Spleen (tissue), 11 donors: ENCODE data around the gene EMC10. TPM values are rescaled to one million over a fixed set of nuclear protein-coding genes. Genes with fewer than 3 reads are reported as not detected.
A peak's percentile ranks its signal among the peaks of the same experiment; 100 is the strongest.

Experiments
- DNase-seq: peaks from one replicate; pipeline ENCODE4 v3.0.0-alpha.2; 2020
- H3K27ac ChIP-seq, 8 donors: fragments of 200-600 bp; sonication (generic) in 7 of 8; 1 replicate in 4 of 8; 2 replicates in 4 of 8; pipeline versions ENCODE4 v1.5.0 to v1.8.0; 2016 to 2021; ENCODE audit warnings: inconsistent platforms in 4 of 8, mild to moderate bottlenecking in 4 of 8, moderate library complexity in 1 of 8
- H3K27me3 ChIP-seq, 7 donors: fragments of 200-600 bp; sonication (generic) in 6 of 7; replicated peaks in 1 of 7; 1 replicate in 4 of 7; 2 replicates in 3 of 7; pipeline versions ENCODE4 v1.5.0 to v1.8.0; 2016 to 2021; ENCODE audit warnings: inconsistent platforms in 3 of 7, mild to moderate bottlenecking in 1 of 7
- H3K36me3 ChIP-seq, 6 donors: fragments of 200-600 bp; sonication (generic) in 5 of 6; 1 replicate in 4 of 6; 2 replicates in 2 of 6; pipeline versions ENCODE4 v1.5.0 to v1.8.0; 2016 to 2021; ENCODE audit warnings: inconsistent platforms in 2 of 6
- H3K4me1 ChIP-seq, 6 donors: fragments of 200-600 bp; sonication (generic) in 5 of 6; 1 replicate in 3 of 6; 2 replicates in 3 of 6; pipeline versions ENCODE4 v1.5.0 to v1.8.0; 2016 to 2021; ENCODE audit warnings: inconsistent platforms in 3 of 6
- H3K4me3 ChIP-seq, 8 donors: fragments of 200-600 bp; sonication (generic) in 7 of 8; 1 replicate in 4 of 8; 2 replicates in 4 of 8; pipeline versions ENCODE4 v1.5.0 to v1.8.0; 2016 to 2021; ENCODE audit warnings: inconsistent platforms in 4 of 8, mild to moderate bottlenecking in 4 of 8, moderate library complexity in 2 of 8
- H3K9me3 ChIP-seq, 8 donors: fragments of 200-600 bp; sonication (generic) in 7 of 8; 1 replicate in 4 of 8; 2 replicates in 4 of 8; pipeline versions ENCODE4 v1.5.0 to v1.8.0; 2016 to 2021; ENCODE audit warnings: inconsistent platforms in 4 of 8
- CTCF ChIP-seq, 11 experiments: fragments of 200-600 bp in 7 of 11; fragments of 450-650 bp in 4 of 11; sonication (generic) in 4 of 11; IDR thresholded peaks in 8 of 11; conservative IDR thresholded peaks in 3 of 11; 1 replicate in 7 of 11; 2 replicates in 4 of 11; pipeline versions ENCODE4 v1.4.0 to v1.8.0; 2016 to 2021; ENCODE audit warnings: antibody characterized with exemption in 11 of 11, inconsistent platforms in 4 of 11, mild to moderate bottlenecking in 1 of 11
- POLR2A ChIP-seq, 3 donors: fragments of 450-650 bp; IDR thresholded peaks; one replicate each; pipeline ENCODE4 v1.5.1; 2017; ENCODE audit warnings: antibody characterized with exemption in 3 of 3, mild to moderate bottlenecking in 1 of 3
- POLR2AphosphoS5 ChIP-seq, 3 donors: sonication (generic); formaldehyde crosslinking; IDR thresholded peaks; one replicate each; pipeline ENCODE4 v1.5.1; 2017; ENCODE audit warnings: antibody characterized with exemption in 3 of 3
- WGBS, 5 donors: extraction: QIAGEN DNeasy Blood & Tissue Kit in 3 of 5; methylation state at CpG; one replicate each; pipeline versions ENCODE4 v1.1.5 to v1.1.7; 2013 to 2018; 5-methylcytosine and 5-hydroxymethylcytosine counted together
- intact Hi-C: fragments of 100-400 bp; cut with DNase I; formaldehyde crosslinking; loops from one replicate; pipeline ENCODE4 v1.15.0; 2023; ENCODE audit warnings: low total_unique reads
- polyA plus RNA-seq, 3 donors: library from polyadenylated mRNA; stranded (reverse); fragments of 200-250 nt; gene quantifications; one replicate each; pipeline ENCODE4 v1.2.1, GENCODE V29; 2013
- total RNA-seq, 7 donors: library from RNA; depleted of rRNA in 3 of 7; stranded (reverse); fragments of >200 nt in 3 of 7; fragmentation: NEBNext Ultra II Directional in 4 of 7; extraction: Animal tissue kit (Norgen Biotek cat#: 25700) in 4 of 7; gene quantifications; one replicate each; pipeline versions ENCODE4 v1.1.0 to v1.2.1, GENCODE V29; 2016 to 2021
- donor health status: healthy with polysubstance abuse.
- donor health status: DM: no; HTN: no; CAD: no; lungs with moderate emphysema.
- donor health status: DM: no; HTN: no; CAD: no.
- donor health status: Bipolar disorder and iron deficiency.
- donor health status: healthy.
- donor health status: DM: no; HTN: no; CAD: no.
- donor health status: DM: yes; HTN: yes; CAD: no.

Gene EMC10
- total and polyA plus RNA-seq, 10 donors: 31.0 to 72.6 (median 60.1) TPM

GRCh38 chr19:50508843-50509190 lies 32.5 kb downstream of the EMC10 start:
- DNase-seq: peak; percentile 43

GRCh38 chr19:50509366-50509765 lies 33.1 kb downstream of the EMC10 start:
- DNase-seq: peak; percentile 68
- TF ChIP-seq POLR2AphosphoS5 (IDR thresholded peaks at IDR 0.05) (no peak), POLR2A (IDR thresholded peaks at IDR 0.05) (no peak), CTCF (IDR thresholded peaks at IDR 0.05 in 8 of 11, conservative IDR thresholded peaks at IDR 0.05 in 3 of 11) (no peak)
- WGBS, 5 donors: 87 to 91% (median 88%) methylated on average over 11 of the region's 11 CpGs

More at GRCh38 chr19:50508843-50509190, 32.5 kb downstream of the EMC10 start:
- Histone ChIP-seq H3K27ac (no peak overlapping the region), H3K27me3 (peaks cover 0 to 4% (median 0%) of the 10 kb centered on the region in 7 donors), H3K36me3 (peaks cover 0 to 12% (median 4%) of the 10 kb centered on the region in 6 donors), H3K9me3 (no peaks in the 10 kb centered on the region), H3K4me1 (peaks cover 0 to 20% (median 13%) of the 10 kb centered on the region in 6 donors), H3K4me3 (no peak overlapping the region)
- TF ChIP-seq POLR2AphosphoS5 (IDR thresholded peaks at IDR 0.05) (no peak), CTCF (IDR thresholded peaks at IDR 0.05 in 8 of 11, conservative IDR thresholded peaks at IDR 0.05 in 3 of 11) (no peak), POLR2A (IDR thresholded peaks at IDR 0.05) (no peak)
- intact Hi-C loops: no loop called here
- whole genome bisulfite sequencing, 5 donors: 93 to 98% (median 95%) methylated on average over 3 of the region's 3 CpGs

DNA sequence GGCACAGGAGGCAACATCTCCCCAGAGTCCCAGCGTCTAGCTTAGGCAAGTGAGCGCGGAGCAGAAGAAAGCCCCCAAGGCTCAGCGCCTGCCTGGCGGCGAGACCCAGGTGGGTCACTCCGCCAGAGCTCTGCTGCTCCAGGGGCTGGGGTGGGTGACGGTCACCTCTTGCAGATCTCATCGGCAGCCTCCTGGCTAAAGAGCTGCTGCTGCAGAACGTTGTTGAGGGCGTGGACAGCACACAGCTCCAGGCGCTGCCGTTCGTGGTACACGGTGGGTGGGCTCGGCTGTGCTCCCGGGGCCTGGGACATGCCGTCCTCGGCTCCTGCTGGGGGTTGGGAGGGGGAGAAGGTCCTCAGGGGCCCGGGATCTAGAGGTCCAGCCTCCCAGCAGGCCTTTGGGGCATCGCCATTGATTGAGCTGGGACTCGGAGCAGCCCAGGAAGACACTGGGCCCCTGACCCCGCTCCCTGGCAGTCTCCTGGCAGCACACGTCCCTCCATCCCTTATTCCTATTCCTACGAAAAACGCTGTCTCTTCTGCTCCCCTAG lies 33.9 kb downstream of the EMC10 start:
- DNase-seq: peak; percentile 86
- TF ChIP-seq POLR2AphosphoS5 (IDR thresholded peaks at IDR 0.05): peak in 1 of 3 donors; percentile 38
- no peak for TF ChIP-seq CTCF (IDR thresholded peaks at IDR 0.05 in 8 of 11, conservative IDR thresholded peaks at IDR 0.05 in 3 of 11)
- no peak for TF ChIP-seq POLR2A (IDR thresholded peaks at IDR 0.05)

More at GRCh38 chr19:50509366-50509765, 33.1 kb downstream of the EMC10 start:
- no peaks in the 10 kb centered on the region for H3K9me3 ChIP-seq
- H3K36me3 ChIP-seq: peaks cover 0 to 12% (median 4%) of the 10 kb centered on the region in 6 donors
- H3K27me3 ChIP-seq: peaks cover 0 to 9% (median 0%) of the 10 kb centered on the region in 7 donors
- peaks cover 0 to 20% (median 13%) of the 10 kb centered on the region in 6 donors for H3K4me1 ChIP-seq
- H3K27ac ChIP-seq: no peak overlapping the region
- no peak overlapping the region for H3K4me3 ChIP-seq
- intact Hi-C loops: no loop called here

DNA sequence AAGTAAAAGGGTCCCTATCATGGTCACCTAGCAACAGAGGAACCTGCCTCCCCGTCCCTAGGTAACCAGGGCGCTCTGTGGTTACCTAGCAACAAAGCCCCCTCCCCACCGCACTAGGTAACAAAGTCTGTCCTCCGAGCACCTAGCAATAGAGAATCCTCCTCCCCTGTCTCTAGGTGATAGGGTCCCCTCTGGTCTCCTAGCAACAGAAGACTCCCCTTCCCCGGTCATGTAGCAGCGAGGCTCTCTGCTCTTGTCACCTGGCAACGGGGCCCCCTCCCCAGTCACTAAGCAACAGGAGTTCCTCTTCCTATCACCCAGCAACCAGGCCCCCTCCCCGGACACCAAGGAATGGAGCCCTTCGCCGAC lies 34.4 kb downstream of the EMC10 start:
- DNase-seq: no peak
- intact Hi-C loops: no loop called here
- Histone ChIP-seq H3K9me3 (no peaks in the 10 kb centered on the region), H3K27me3 (peaks cover 0 to 22% (median 0%) of the 10 kb centered on the region in 7 donors), H3K27ac (peak overlapping the region; percentile 32 to 90 (median 85)), H3K4me1 (peaks cover 0 to 20% (median 13%) of the 10 kb centered on the region in 6 donors), H3K36me3 (peaks cover 0 to 8% (median 4%) of the 10 kb centered on the region in 6 donors), H3K4me3 (peak overlapping the region; percentile 43 to 81 (median 62))
- 7 to 15% (median 12%) methylated on average over 10 of the region's 10 CpGs for WGBS, 5 donors
- no peak for TF ChIP-seq POLR2AphosphoS5 (IDR thresholded peaks at IDR 0.05)
- TF ChIP-seq POLR2A (IDR thresholded peaks at IDR 0.05): no peak
- TF ChIP-seq CTCF (IDR thresholded peaks at IDR 0.05 in 8 of 11, conservative IDR thresholded peaks at IDR 0.05 in 3 of 11): no peak

More for the DNA sequence above, 33.9 kb downstream of the EMC10 start:
- intact Hi-C loops: no loop called here
- Histone ChIP-seq H3K4me1 (peaks cover 0 to 20% (median 13%) of the 10 kb centered on the region in 6 donors), H3K36me3 (peaks cover 0 to 12% (median 4%) of the 10 kb centered on the region in 6 donors), H3K4me3 (peak overlapping the region; percentile 43 to 81 (median 62)), H3K27me3 (peaks cover 0 to 17% (median 0%) of the 10 kb centered on the region in 7 donors), H3K9me3 (no peaks in the 10 kb centered on the region), H3K27ac (peak overlapping the region in 6 of 8 donors; percentile 80 to 90 (median 89))
- 63 to 83% (median 70%) methylated on average over 17 to 26 of the region's 26 CpGs for whole genome bisulfite sequencing, 5 donors
